ENCODE results near the gene HSD17B4.
"Not testable (repeated sequence)": the region's sequence is repeated elsewhere in the genome, so short reads cannot be mapped to it uniquely, and the experiment has no call there.

Gene HSD17B4

DNA sequence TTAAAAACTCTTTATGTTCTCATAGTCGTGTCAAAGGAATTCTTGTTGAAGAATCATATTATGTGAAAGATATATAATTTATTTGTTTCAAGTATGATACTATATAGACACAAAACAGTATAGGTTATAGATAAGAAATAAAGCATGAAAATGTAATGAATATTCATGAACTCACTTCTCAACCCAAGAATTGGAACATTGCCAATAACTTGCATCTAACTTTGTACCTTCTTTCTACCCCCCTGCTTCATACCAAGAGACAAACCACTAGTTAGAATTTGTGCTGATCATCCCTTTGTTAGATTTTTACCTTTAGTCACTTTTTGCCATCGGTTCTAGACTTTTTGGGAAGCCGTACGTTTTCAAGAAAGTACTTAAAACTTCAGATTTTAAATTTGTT is 32.6 kb downstream of the HSD17B4 start:
- no peak for DNase-seq

DNA sequence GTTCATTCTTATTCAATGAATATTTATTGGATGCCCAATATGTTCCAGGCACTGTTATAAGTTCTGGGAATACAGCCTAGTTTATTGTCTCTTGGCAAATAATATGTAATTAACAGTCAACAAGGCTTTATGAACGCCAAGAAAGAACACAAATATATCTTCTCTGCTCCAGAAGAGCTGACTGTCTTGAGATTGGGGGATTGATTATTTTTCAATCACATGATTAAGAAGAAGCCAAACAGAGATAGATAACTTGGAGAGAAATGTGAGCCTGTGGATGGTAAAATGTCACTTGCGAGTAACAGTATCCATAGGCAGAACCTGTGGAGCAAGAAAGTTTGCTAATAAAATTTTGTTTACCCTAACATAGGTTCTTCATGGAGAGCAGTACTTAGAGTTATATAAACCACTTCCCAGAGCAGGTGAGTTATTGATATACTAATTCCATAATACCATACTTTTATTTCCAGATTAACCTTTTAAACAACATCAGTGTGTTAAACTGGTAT is 49.4 kb downstream of the HSD17B4 start:
- DNase-seq: no peak

DNA sequence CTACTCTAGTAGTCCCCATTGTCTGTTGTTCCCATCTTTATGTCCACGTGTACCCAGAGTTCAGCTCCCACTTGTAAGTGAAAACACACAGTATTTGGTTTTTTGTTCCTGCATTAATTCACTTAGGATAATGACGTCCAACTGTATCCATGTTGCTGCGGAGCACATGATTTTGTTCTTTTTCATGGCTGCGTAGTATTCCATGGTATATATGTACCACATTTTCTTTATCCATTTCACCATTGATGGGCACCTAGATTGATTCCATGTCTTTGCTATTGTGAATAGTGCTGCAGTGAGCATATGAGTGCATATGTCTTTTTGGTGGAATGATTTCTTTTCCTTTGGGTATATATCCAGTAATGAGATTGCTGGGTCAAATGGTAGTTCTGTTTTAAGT is 51.6 kb downstream of the HSD17B4 start:
- DNase-seq: not testable (repeated sequence)

DNA sequence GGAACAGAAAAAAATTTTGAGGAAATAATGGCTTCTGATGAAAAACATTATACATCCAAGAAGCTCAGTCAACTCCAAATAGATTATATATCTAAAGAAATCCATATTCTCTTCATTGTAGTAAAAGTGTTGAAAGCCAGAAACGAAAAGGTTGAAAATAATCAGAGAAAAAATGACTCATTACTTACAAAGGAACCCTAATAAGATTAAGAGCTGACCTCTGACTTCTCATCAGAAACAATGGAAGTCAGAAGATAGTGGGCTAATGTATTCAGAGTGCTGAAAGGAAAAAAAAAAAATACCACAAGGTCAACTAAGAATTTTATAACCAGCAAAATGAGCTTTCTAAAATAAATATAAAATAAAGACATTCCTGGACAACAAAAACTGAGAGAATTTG is 60.0 kb downstream of the HSD17B4 start:
- DNase-seq: no peak

DNA sequence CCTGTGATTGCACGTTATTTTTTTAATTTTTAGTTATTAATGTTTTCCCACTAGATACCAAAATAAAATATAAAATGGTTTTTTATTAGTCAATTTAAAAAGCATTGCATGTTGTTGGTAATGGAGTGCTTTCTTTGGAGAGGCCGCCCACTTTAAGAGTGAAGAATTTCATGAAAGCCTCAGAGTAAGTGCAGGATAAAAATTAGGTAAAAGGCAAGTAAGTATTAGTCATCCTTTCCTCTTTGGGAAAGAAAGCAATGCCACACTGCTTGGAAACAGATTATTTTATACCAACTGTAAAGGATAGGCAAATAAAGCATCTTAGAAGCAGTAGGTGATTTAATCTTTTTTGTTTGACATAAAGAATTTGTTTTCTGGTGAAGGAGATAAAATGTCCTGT is 62.9 kb downstream of the HSD17B4 start:
- DNase-seq: no peak

DNA sequence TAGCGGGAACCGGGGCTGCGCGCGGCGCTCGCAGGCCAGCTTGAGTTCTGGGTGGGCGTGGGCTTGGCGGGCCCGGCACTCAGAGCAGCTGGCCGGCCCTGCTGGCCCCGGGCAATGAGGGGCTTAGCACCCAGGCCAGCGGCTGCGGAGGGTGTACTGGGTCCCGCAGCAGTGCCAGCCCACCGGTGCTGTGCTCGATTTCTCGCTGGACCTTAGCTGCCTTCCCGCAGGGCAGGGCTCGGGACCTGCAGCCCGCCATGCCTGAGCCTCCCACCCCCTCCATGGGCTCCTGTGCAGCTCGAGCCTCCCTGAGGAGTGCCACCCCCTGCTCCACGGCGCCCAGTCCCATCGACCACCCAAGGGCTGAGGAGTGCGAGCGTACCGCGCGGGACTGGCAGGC is 64.8 kb downstream of the HSD17B4 start:
- not testable (repeated sequence) for DNase-seq

DNA sequence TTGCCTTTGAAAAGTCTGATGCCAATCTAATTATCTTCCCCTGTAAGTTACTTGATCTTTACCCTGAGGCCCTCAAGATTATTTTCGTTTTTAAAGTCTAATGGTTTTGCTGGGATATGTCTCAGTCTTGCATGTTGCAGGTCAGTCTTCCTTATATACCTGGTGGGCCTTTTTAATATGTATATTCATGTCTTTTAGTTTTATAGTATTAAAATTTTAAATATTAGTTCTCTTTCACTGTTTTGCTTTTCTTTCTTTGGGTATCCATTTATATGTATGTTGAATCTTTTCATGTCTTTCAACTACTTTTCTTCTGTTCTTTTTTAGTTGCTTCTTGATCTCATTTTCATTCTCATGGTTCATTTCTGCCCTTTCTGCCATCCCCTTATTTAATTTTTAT is 68.9 kb downstream of the HSD17B4 start:
- no peak for DNase-seq

DNA sequence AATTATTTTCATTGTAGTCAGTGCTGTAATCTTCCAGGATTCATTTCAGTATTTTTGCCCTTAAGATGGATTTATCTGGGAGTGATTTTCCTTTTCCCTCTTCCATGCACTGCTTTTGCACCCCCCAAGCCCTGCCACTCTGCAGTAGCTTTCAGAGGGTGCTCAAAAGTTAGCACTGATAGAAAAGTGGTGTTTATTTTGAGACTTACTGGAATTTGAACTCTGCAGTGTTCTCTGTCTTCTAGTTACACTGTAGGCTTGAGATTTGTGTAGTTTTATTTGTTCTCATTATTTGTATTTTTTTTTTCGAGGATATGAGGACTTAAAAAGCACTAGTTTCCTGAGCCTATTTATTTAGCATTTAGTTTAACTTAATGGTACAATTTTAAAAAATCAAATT is 70.5 kb downstream of the HSD17B4 start:
- DNase-seq: no peak

DNA sequence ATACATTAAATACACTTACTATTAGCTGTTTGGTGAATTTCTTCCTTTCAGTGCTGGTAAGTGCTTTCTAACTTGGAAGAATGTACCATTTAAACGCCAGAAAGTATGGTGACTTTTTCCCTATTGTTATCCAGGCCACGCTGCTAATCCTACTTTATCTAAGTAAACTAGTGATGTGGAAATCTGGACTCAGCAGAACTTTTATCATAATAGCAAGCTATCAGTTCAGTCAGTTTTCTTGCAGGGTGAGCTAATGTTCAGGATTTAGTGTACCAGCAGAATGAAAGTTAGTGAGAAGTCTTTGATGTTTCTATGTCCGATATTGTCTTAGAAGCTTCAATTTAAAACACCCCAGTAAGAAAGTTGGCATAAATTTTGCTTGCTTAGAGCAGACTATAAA is 72.2 kb downstream of the HSD17B4 start:
- no peak for DNase-seq

DNA sequence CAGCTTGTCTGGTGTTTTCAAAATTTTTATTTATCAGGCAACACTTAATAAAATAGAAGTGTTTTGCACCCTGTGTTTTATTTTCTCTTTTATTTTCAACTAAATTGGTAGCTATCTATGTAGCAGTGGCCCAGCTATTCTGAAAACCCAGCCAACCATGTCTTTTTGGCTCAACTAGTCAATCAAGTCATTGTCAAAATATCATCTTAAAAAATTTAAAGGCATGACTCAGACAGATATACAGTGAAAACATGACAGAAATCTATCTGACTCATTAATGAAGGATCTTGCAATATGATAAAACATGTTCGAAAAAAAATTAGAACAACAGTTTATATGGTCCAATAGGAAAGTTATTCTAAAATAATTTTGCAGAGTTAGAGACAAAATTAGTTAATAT is 75.1 kb downstream of the HSD17B4 start:
- DNase-seq: no peak

DNA sequence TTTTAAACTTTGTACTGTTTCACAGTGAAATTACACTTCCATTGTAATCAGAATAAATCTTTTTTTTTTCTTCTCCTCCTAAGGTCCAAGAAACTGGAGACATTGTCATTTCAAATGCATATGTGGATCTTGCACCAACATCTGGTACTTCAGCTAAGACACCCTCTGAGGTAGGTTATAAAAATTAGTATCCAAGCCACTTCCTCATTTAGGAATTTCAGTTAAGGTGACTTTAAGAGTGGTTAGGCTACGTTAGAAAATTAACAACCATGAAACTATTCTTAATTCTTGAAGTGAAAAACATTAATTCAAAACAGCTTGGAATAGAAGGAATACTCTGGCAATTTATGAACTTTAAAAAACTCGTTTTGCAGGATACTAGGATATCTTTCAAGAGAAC is 77.5 kb downstream of the HSD17B4 start:
- DNase-seq: no peak

DNA sequence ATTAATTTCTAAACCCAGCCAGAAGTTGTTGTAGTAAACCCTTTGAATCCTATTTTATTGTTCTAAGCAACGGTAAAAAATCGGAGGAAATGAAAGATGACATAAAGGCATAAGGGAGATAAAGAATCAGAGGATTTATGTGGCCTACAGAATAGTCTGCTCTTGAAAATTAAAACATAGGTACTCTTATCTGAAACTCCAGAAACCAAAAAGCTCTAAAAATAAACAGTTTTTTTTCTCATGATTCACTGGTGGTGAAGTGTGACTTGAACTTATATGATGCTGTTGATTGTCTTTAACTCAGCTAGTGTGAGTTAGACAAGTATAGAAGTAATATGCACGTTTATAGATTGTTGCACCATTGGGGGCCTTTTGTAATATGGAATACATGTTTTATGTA is 80.3 kb downstream of the HSD17B4 start:
- no peak for DNase-seq

DNA sequence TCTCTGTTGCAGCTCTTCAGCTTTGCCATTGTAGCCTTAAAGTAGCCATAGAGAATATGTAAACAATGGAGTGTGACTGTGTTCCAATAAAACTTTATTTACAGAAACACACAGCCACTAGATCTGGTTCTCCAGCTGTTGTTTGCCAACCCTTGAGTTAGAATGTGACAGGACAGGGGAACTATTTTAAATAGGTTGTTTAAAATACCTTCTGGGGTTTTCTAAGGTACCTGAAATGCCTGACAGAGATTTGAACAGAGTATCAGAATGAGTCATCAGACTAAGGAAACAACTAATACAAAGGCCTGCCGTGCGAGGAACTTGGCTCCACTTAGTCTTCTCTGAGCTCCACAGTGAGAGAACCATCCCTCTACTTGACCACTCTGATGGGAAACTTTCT is 85.4 kb downstream of the HSD17B4 start:
- no peak for DNase-seq

DNA sequence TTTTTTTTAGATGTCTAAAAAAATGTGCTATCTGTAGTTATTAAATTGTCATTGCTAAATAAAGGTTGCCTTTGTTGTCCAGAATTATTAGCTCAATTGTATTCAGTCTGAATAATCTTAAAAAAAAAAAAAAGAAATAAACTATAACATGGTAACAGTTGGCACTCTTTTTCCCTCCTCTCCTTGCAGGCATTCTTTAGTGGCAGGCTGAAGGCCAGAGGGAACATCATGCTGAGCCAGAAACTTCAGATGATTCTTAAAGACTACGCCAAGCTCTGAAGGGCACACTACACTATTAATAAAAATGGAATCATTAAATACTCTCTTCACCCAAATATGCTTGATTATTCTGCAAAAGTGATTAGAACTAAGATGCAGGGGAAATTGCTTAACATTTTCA is 89.4 kb downstream of the HSD17B4 start:
- no peak for DNase-seq

DNA sequence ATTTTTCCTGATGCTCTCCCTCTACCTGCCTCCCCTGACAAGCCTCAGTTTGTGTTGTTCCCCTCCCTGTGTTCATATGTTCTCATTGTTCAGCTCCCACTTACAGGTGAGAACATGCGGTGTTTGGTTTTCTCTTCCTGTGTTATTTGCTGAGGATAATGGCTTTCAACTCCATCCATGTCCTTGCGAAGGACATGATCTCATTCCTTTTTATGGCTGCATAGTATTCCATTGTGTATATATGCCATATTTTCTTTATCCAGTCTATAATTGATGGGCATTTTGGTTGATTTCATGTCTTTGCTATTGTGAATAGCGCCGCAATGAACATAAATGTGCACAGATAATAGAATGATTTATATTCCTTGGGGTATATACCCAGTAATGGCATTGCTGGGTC is 99.5 kb downstream of the HSD17B4 start:
- DNase-seq: no peak

DNA sequence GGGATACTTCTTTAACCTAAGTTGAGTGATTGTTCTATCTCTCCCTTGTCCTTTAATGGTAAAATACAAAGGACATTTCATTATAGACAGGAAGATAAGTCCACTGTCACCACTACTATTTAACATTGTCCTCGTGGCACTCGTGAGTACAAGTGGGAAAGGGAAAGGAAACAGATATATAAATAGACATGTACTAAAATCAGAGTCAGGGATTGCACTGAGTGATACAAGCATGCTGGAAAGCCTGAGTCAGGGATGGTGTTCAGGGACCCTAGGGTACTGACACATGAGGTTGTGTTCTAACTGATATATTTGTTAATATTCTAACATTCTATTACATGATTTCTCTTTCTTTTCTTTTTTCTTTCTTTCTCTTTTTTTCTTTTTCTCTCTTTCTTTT is 102.3 kb downstream of the HSD17B4 start:
- DNase-seq: no peak

DNA sequence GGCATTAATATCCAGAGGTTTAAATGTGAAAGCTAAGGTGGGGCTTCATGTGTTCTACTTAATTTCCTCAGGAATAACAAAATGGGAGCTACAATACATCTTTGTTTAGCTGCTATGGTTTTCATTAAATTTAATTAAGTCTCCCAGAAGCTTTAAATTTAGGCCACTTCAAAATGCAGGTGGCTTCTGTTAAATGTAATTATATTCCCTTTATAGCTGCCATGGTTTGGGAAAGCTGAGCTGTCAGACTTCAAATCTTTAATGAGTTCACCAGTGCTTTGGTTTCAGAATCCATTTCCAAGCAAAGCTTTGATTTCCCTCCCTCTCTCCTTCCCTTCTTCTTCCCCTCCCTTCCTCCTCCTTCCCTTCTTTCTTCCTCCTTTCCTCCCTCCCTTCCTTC is 118.6 kb downstream of the HSD17B4 start:
- DNase-seq: no peak

DNA sequence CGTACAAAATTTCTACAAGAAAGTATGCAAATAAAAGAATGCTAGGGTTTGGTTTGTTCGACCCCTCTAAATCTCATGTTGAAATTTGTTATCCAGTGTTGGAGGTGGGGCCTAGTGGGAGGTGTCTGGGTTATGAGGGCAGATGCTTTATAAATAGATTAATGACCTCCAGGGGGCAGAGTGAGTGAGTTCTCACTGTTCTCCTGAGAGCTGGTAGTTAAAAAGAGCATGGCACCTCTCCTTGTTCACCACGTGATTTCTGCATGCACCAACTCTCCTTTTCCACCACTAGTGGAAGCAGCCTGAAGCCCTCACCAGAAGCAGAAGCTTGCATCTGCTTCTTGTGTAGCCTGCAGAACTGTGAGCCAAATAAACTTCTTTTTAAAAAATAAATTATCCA is 126.6 kb downstream of the HSD17B4 start:
- DNase-seq: peak; percentile 68

DNA sequence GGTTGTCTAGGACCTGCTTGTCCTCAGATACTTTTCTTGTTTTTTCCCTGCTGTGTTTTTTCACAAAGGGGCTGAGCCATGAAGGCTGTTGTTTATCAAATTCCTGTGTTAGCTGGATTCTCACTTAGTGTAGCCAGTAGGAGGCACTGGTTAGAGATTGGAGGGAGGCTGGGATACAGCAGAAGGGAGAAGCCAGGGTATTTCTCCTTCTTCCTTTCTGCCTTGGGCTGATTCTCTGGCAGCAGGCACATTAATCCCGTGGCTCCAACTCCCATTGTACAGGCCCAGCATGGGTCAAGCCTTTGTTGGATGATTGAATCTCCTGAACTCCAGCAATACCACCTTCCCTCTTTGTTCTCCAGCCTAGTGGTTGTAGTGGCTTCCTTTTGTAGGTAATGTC is 130.7 kb downstream of the HSD17B4 start:
- DNase-seq: peak; percentile 48

DNA sequence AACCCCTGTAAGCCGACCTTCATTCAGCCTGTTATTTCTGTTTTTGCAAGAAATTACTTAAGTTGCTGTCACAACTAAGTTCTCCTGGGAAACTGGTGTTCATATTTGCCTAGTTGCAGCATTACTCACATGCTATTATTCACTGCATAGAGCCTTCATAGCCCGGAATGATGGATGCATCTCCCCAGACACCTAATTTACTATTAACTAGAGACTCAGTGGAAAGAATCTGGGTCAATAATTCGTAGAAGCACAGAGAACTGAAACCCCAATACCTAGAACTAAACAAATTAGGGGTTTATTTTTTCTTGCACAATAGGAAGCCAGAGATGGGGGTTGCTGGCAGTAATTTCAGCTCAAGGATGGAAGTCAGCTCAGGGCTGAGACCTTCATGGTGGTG is 131.4 kb downstream of the HSD17B4 start:
- no peak for DNase-seq
